Heart left ventricle (tissue), 16 donors: ENCODE results near the gene ENTHD1. TPM values are rescaled to one million over a fixed set of nuclear protein-coding genes. Genes with fewer than 3 reads are reported as not detected.

ENCODE experiments used
- ATAC-seq, 4 donors: fragments of 200-7000 bp; cut with Tn5 transposase; one replicate each; pipeline ENCODE4 v1.9.1; 2020 to 2022; ENCODE audit warnings: moderate library complexity in 4 of 4, mild to moderate bottlenecking in 3 of 4, moderate number of reproducible peaks in 1 of 4
- DNase-seq, 5 donors: peaks; one replicate each; pipeline ENCODE4 v3.0.0-alpha.2; 2020
- H3K27ac ChIP-seq, 12 donors: fragments of 200-600 bp; sonication (generic) in 4 of 12; one replicate each; pipeline versions ENCODE4 v1.5.0 to v1.8.0; 2016 to 2022; ENCODE audit warnings: mild to moderate bottlenecking in 2 of 12
- H3K27me3 ChIP-seq, 9 donors: fragments of 200-600 bp; sonication (generic) in 2 of 9; one replicate each; pipeline versions ENCODE4 v1.5.1 to v1.8.0; 2016 to 2022; ENCODE audit warnings: mild to moderate bottlenecking in 3 of 9
- H3K36me3 ChIP-seq, 9 donors: fragments of 200-600 bp; sonication (generic) in 2 of 9; one replicate each; pipeline versions ENCODE4 v1.5.0 to v1.8.0; 2018 to 2022; ENCODE audit warnings: mild to moderate bottlenecking in 2 of 9
- H3K4me1 ChIP-seq, 12 donors: fragments of 200-600 bp; sonication (generic) in 4 of 12; one replicate each; pipeline versions ENCODE4 v1.5.0 to v1.8.0; 2016 to 2022; ENCODE audit warnings: mild to moderate bottlenecking in 3 of 12
- H3K4me3 ChIP-seq, 12 donors: fragments of 200-600 bp; sonication (generic) in 4 of 12; one replicate each; pipeline versions ENCODE4 v1.5.0 to v1.8.0; 2017 to 2022; ENCODE audit warnings: mild to moderate bottlenecking in 9 of 12, moderate library complexity in 4 of 12
- H3K9me3 ChIP-seq, 12 donors: fragments of 200-600 bp; sonication (generic) in 4 of 12; one replicate each; pipeline versions ENCODE4 v1.5.0 to v1.8.0; 2016 to 2022; ENCODE audit warnings: mild to moderate bottlenecking in 1 of 12
- CTCF ChIP-seq, 12 donors: fragments of 200-600 bp; sonication (generic) in 4 of 12; IDR thresholded peaks; one replicate each; pipeline versions ENCODE4 v1.5.0 to v1.8.0; 2018 to 2022; ENCODE audit warnings: antibody characterized with exemption in 12 of 12, mild to moderate bottlenecking in 5 of 12
- POLR2A ChIP-seq, 2 donors: fragments of 450-650 bp; IDR thresholded peaks; one replicate each; pipeline ENCODE4 v1.6.1; 2017; ENCODE audit warnings: antibody characterized with exemption in 2 of 2, mild to moderate bottlenecking in 2 of 2, moderate library complexity in 2 of 2
- WGBS, 4 donors: extraction: QIAGEN DNeasy Blood & Tissue Kit in 2 of 4; methylation state at CpG; one replicate each; pipeline versions ENCODE4 v1.1.5 to v1.1.7; 2013 to 2018; 5-methylcytosine and 5-hydroxymethylcytosine counted together
- intact Hi-C, 10 donors: fragments of 100-400 bp; cut with DNase I; formaldehyde crosslinking; loops; one replicate each; pipeline versions ENCODE4 v1.11.1 to v1.14.2; 2022
- polyA plus RNA-seq, 2 donors: library from polyadenylated mRNA; stranded (reverse); fragments of 200-250 nt; gene quantifications; one replicate each; pipeline ENCODE4 v1.2.3, GENCODE V29; 2013
- total RNA-seq, 9 donors: library from RNA; depleted of rRNA in 2 of 9; stranded (reverse); fragments of >200 nt in 2 of 9; fragmentation: NEBNext Ultra II Directional in 3 of 9; extraction: Animal tissue kit (Norgen Biotek cat#: 25700) in 3 of 9; gene quantifications; one replicate each; pipeline versions ENCODE4 v1.1.0 to v1.2.4, GENCODE V29; 2016 to 2023
- donor health status: ischemic (EF 13 %, LVEDD 7.1; RV severe dilation, severe dysfunction).
- donor health status: healthy with polysubstance abuse.
- donor health status: DM: no; HTN: yes; CAD: no.
- donor health status: DM: no; HTN: no; CAD: no.
- donor health status: ischemic (EF 25% LVEDD 6.9; RV normal size, moderate dysfunction).
- donor health status: ischemic (EF 25% LVEDD 5.7; RV mildly dilated, moderate dysfunction).
- donor health status: healthy.
- donor health status: DM: yes; HTN: yes; CAD: no.
- donor health status: ischemic (EF 35%, LVEDD 5.7; RV mildly dilated, moderate dysfunction).
- donor health status: nonischemic (EF 11% LVEDD 7.7; RV severe dilation, severe dysfunction).
- donor health status: DM: yes; HTN: yes; CAD: no.
- donor health status: PGD.
- donor health status: ischemic (EF 29% LVEDD 5.4; RV normal size, mild dysfunction).
- donor health status: nonischemic (EF 23%, LVEDD 6.1; RV moderate dilation, normal function).

The ENTHD1 gene
- total and polyA plus RNA-seq, 11 donors, result not detected

GRCh38 chr22:39699631-39700360 is 193.8 kb downstream of the ENTHD1 start:
- intact Hi-C loops, result no loop called here
- 72 to 74% (median 73%) methylated on average over 11 to 19 of the region's 19 CpGs for WGBS, 4 donors
- H3K4me3 ChIP-seq, result no peak overlapping the region
- no peak for ATAC-seq
- peaks cover 2 to 70% (median 11%) of the 10 kb centered on the region in 9 donors for H3K27me3 ChIP-seq
- peak in 1 of 5 donors; percentile 60 for DNase-seq
- no peaks in the 10 kb centered on the region for H3K36me3 ChIP-seq
- no peaks in the 10 kb centered on the region for H3K9me3 ChIP-seq
- H3K4me1 ChIP-seq, result peaks cover 0 to 6% (median 0%) of the 10 kb centered on the region in 12 donors
- no peak overlapping the region for H3K27ac ChIP-seq
- TF ChIP-seq POLR2A (IDR thresholded peaks at IDR 0.05), result no peak
- no peak for TF ChIP-seq CTCF (IDR thresholded peaks at IDR 0.05)

- Histone ChIP-seq H3K36me3 (no peaks in the 10 kb centered on the region), H3K27me3 (peaks cover 2 to 63% (median 11%) of the 10 kb centered on the region in 9 donors), H3K9me3 (no peaks in the 10 kb centered on the region), H3K4me3 (no peak overlapping the region), H3K27ac (no peak overlapping the region), H3K4me1 (no peaks in the 10 kb centered on the region)
- whole genome bisulfite sequencing, 4 donors, result 61 to 73% (median 72%) methylated on average over 12 to 14 of the region's 14 CpGs
- TF ChIP-seq CTCF (IDR thresholded peaks at IDR 0.05) (no peak), POLR2A (IDR thresholded peaks at IDR 0.05) (no peak)
- intact Hi-C loops, result no loop called here
- DNase-seq, result peak in 1 of 5 donors; percentile 51
- no peak for ATAC-seq
These were observed 195.7 kb downstream of the ENTHD1 start for GRCh38 chr22:39697790-39698430.

- peaks cover 0 to 10% (median 0%) of the 10 kb centered on the region in 12 donors for H3K4me1 ChIP-seq
- no peak overlapping the region for H3K27ac ChIP-seq
- DNase-seq (no peak), ATAC-seq (peak in 1 of 4 donors; percentile 20)
- peaks cover 6 to 67% (median 26%) of the 10 kb centered on the region in 9 donors for H3K27me3 ChIP-seq
- H3K9me3 ChIP-seq, result no peaks in the 10 kb centered on the region
- no peak overlapping the region for H3K4me3 ChIP-seq
- no peaks in the 10 kb centered on the region for H3K36me3 ChIP-seq
- intact Hi-C loops, result no loop called here
- 49 to 60% (median 51%) methylated on average over 11 to 14 of the region's 14 CpGs for WGBS, 4 donors
- TF ChIP-seq POLR2A (IDR thresholded peaks at IDR 0.05) (no peak), CTCF (IDR thresholded peaks at IDR 0.05) (no peak)
These were observed 199.5 kb downstream of the ENTHD1 start for GRCh38 chr22:39693943-39694500.

Other genes with a start within 250 kb of the ENTHD1 start
- 1 to 10 TPM in 4 of 9 donors, under 1 TPM in 4, not detected in 1; 0.24 to 5.0 (median 1.2) TPM for gene GRAP2, start 7.3 kb upstream of the ENTHD1 start, total RNA-seq
- under 1 TPM; 0.30 to 0.57 TPM for gene GRAP2, start 7.3 kb upstream of the ENTHD1 start, polyA plus RNA-seq
- under 1 TPM in 1 of 9 donors, not detected in 8; 0.24 TPM for gene TMA7B, start 66.6 kb upstream of the ENTHD1 start, total RNA-seq
- not detected for gene TMA7B, start 66.6 kb upstream of the ENTHD1 start, polyA plus RNA-seq
- 1 to 10 TPM; 1.3 to 6.6 (median 3.1) TPM for gene FAM83F, start 101.2 kb upstream of the ENTHD1 start, total RNA-seq
- 1 to 10 TPM; 1.7 to 2.5 TPM for gene FAM83F, start 101.2 kb upstream of the ENTHD1 start, polyA plus RNA-seq